Breast epithelium (tissue), 3 donors: ENCODE results near the gene BHLHE41.

Source experiments
- POLR2AphosphoS5 ChIP-seq, 3 donors: sonication (generic); formaldehyde crosslinking; IDR thresholded peaks; one replicate each; pipeline ENCODE4 v1.6.1; 2017; ENCODE audit warnings: antibody characterized with exemption in 3 of 3
- TF ChIP-seq, protein P1 (sequence below), 3 donors: fragments of 450-650 bp; IDR thresholded peaks; one replicate each; pipeline ENCODE4 v1.5.1; 2016 to 2017; ENCODE audit warnings: antibody characterized with exemption in 3 of 3, mild to moderate bottlenecking in 3 of 3, moderate library complexity in 3 of 3

DNA sequence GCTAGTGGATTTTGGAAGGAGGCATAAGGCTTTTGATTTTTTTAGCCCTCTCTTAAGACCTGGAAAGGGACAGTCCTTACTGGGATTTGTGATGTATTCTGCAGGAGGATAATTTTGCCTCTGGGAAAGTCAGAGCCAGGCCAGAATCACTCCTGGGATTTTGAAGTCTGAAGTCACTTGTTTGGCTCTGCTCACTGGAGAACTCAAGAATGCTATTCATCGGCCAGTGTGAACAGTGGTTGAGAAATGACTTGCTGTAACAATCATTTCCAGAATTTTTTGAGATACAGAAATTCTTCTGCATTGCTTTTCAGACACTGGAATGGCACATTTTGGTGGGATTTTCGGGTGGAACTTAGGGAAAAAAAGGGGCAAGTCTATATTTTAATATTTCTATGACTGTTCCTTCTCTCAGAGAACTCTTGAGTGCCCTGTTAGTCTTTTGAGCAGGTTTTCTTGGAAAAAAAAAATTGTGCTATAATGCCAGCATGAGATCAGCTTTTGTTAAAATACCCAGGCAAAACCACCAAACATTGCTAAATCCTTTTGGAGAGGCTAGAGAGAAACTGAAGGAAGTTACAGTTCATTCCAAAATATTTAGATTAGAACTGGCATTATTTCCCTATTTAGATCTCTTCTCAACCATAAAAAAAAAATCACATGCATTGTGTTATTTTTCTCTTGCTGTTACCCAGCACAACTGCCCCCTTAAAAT is 26.1 kb upstream of the BHLHE41 start:
- no peak for TF ChIP-seq POLR2AphosphoS5 (IDR thresholded peaks at IDR 0.05)
- TF ChIP-seq, protein P1, sequence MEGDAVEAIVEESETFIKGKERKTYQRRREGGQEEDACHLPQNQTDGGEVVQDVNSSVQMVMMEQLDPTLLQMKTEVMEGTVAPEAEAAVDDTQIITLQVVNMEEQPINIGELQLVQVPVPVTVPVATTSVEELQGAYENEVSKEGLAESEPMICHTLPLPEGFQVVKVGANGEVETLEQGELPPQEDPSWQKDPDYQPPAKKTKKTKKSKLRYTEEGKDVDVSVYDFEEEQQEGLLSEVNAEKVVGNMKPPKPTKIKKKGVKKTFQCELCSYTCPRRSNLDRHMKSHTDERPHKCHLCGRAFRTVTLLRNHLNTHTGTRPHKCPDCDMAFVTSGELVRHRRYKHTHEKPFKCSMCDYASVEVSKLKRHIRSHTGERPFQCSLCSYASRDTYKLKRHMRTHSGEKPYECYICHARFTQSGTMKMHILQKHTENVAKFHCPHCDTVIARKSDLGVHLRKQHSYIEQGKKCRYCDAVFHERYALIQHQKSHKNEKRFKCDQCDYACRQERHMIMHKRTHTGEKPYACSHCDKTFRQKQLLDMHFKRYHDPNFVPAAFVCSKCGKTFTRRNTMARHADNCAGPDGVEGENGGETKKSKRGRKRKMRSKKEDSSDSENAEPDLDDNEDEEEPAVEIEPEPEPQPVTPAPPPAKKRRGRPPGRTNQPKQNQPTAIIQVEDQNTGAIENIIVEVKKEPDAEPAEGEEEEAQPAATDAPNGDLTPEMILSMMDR (IDR thresholded peaks at IDR 0.05), result no peak
